HG03280 (cell line): Measurements from ENCODE around the gene SIRT6.
"Not testable (repeated sequence)": the region's sequence is repeated elsewhere in the genome, so short reads cannot be mapped to it uniquely, and the experiment has no call there.

Experiments used
- ATAC-seq: cut with Tn5 transposase; IDR thresholded peaks from one replicate; pipeline ENCODE4 v1.9.1; 2021; ENCODE audit warnings: mild to moderate bottlenecking, moderate library complexity; ENCODE audit not compliant: unreplicated experiment

The SIRT6 gene

DNA sequence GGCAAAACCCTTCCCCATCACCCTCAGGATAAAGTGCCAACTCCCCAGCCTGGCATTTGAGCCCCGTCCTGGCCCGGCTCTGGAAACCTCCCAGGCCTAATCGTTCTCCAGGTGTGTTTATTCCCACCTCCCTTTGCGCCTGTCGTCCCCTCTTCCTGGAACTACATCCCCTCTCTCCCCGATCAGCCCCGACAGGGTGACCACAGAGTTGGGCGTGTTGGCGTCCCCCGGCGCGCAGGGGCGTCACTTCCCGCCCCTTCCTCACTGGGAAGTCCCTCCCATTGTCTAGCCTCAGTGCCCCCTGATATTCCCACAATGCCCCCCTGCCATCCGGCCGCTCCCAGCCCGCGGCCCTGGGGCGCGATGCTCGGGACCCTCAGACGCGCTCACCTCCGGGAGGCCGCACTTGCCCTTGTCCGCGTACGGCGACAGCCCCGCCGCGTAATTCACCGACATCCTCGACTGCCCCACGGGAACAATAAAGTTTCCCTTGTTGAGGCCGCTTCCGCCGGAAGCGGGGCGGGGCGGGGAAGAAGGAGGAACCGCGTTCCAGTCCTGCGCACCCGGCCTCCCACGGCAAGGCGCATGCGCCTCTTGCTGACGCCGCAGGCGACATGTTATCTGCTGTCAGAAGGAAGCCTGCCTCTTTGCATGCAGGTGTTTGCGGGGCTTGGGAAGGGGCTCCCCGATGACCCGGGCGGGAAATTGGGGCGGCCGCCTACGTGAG is at the start of gene SIRT6, which contains the start of gene ANKRD24:
Gene SIRT6, minus strand, starts transcription at position 480 of the 727 bp plus-strand sequence. Its CDS starts 24 bp downstream, at position 456.
Gene ANKRD24, plus strand, starts transcription at position 606 of the 727 bp plus-strand sequence. CDS start 3,737 bp downstream, outside the sequence.
- ATAC-seq = peak; percentile 60

DNA sequence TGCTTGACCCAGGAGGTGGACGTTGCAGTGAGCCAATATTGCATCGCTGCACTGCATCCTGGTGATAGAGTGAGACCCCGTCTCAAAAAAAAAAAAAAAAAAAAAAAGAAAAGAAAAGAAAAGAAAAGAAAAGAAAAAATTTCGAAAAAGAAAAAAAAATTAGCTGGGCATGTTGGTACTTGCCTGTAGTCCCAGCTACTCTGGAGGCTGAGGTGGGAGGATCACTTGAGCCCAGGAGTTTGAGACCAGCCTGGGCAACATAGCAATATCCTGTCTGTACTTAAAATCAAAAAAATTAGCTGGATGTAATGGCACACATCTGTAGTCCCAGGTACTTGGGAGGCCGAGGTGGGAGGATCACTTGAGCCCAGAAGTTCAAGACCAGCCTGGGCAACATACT is 49.8 kb upstream of the SIRT6 start:
- ATAC-seq = not testable (repeated sequence)

DNA sequence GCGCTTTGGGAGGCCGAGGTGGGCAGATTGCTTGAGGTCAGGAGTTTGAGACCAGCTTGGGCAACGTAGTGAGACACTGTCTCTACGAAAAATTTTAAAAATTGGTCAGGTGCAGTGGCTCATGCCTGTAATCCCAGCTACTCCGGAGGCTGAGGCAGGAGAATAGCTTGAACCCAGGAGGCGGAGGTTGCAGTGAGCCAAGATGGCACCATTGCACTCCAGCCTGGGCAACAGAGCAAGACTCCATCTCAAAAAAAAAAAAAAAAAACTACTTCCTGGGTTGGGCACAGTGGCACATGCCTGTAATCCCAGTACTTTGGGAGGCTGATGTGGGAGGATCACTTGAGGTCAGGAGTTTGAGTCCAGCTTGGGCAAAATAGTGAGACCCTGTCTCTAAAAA is 49.2 kb upstream of the SIRT6 start:
- not testable (repeated sequence) for ATAC-seq

DNA sequence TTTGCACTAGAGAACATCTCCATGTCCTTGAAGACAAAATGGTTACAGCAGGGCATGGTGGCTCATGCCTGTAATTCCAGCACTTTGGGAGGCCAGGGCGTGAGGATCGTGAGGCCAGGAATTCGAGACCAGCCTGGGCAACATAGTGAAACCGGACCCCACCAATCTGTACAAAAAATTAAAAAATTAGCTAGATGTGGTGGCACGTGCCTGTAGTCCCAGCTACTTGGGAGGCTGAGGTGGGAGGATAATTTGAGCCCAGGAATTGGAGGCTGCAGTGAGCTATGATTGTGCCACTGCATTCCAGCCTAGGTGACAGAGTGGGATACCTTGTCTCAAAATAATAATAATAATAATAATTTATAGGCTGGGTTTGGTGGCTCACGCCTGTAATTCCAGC is 47.9 kb upstream of the SIRT6 start:
- not testable (repeated sequence) for ATAC-seq

DNA sequence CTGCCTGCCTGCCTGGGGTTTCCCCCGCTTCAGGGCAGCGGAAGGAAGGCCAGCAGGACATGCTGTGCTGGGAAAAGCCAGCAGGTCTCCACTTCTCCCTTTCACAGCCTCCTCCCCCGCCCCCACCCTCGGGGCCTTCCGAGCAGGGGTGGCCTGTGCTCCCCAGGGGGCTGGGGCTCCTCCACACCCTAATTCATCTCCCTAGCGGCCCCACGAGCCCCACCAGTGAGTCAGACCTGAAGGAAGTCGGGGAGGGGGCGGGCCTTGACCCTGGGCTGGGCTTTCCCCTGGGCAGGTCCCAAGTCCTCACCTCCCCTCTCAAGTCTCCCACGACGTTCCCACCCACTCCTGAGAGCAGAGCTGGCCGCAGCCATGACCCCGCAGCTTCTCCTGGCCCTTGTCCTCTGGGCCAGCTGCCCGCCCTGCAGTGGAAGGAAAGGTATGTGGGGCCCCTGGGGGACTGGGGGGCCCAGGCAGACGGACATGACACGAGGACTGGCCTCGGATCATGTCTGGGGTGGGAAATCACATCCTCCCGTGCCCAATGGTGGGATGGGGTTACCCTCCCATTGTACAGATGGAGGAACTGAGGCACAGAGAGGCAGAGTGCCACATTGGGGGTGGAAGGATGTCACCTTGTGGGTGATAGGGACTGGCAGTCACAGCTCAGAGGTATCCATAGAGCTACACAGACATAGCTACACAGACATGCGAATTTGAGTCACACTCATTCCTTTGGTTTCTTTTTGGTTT is 47.0 kb upstream of the SIRT6 start, which contains the start of gene EBI3:
Gene EBI3, plus strand, starts transcription at position 345 of the 753 bp plus-strand sequence. Its CDS starts 28 bp downstream, at position 373.
- ATAC-seq = no peak

DNA sequence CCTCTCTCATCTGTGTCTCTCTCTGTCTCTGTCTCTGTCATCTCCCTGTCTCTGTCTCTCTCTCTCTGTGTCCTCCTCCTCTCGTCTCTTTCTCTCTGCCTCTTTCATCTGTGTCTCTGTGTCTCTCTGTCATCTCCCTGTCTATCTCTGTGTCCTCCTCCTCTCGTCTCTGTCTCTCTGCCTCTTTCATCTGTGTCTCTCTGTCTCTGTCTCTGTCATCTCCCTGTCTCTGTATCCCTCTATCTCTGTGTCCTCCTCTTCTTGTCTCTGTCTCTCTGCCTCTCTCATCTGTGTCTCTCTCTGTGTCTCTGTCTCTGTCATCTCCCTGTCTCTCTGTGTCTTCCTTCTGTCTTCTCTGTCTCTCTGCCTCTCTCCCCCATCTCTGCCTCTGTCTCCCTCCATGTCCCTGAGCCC is 46.4 kb upstream of the SIRT6 start:
- no peak for ATAC-seq

DNA sequence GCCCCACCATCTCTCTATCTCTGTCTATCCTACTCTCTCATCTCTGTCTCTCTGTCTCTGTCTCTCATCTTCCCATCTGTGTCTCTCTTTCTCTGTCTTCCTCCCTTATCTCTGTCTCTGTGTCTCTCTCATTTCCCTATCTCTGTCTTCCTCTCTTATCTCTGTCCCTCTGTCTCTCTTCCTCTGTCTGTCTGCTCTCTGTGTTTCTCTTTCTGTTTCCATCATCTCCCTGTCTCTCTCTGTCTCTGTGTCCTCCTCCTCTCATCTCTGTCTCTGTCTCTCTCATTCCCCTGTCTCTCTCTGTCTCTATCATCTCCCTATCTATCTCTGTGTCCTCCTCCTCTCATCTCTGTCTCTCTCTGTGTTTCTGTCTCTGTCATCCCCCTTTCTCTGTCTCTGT is 45.4 kb upstream of the SIRT6 start:
- no peak for ATAC-seq

DNA sequence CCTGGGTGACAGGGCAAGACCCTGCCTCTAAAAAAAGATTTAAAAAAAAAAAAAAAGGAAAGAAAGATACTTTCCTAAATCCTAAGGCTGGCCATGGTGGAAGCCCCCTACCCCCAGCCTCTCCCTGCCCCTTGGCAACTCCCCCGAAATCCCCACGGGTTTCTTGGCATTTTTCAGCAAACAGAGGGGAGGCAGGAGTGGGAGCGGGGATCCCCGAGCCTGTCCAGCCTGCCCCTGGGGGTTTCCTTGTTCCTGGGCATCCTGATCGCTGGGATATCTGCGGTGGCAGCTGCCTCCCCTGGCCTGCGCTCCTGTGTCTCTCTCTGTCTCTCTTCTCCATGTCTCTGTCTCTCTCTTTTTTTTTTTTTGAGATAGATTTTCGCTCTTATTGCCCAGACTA is 43.5 kb upstream of the SIRT6 start:
- no peak for ATAC-seq

DNA sequence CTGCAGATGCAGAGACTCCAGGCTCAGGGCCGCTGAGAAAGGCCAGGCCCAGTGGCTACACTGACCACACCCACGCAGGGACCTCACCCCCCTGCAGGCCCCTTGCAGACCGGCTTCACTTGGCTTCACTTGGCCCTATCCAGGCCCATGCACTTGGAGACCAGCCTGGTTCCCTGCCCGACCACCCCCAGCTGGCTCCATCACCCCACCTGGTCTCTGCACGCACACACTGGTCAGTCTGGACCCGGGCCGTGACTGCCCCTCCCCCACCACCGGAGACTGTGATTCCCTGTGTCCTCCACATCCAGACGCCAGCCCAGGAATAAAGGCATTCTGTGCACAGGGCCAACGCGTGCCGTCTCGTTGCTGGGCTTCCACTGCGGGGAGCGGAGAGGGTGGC is 42.1 kb upstream of the SIRT6 start:
- no peak for ATAC-seq

DNA sequence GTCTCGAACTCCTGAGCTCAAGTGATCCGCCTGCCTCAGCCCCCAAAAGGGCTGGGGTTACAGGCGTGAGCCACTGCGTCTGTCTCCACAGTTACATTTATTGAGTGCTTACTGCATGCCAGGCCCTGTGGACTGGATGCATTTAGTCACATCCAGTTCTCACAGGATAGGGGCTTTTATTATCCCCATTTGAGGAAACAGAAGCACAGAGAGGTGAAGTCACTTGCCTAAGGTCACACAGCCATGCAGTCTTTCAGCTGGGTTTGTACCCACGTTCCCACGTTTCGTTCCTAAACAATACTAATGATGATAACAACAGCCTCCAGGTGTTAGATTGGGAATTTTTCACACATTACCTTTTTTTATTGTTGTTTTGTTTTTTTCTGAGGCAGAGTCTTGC is 37.8 kb upstream of the SIRT6 start:
- no peak for ATAC-seq

DNA sequence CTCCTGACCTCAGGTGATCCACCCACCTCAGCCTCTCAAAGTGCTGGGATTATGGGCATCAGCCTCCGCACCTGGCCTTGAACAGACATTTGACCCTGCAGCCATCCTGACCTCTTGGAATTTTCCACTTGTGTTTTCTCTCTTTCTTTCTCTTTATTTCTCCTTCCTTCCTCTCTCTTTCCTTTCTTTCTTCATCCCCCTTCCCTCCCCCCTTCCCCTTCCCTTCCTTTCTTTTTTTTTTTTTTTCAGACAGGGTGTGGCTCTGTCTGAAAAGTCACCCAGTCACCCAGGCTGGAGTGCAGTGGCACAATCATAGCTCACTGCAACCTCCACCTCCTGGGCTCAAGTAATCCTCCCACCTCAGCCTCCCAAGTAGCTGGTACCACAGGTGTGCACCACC is 36.2 kb upstream of the SIRT6 start:
- not testable (repeated sequence) for ATAC-seq

DNA sequence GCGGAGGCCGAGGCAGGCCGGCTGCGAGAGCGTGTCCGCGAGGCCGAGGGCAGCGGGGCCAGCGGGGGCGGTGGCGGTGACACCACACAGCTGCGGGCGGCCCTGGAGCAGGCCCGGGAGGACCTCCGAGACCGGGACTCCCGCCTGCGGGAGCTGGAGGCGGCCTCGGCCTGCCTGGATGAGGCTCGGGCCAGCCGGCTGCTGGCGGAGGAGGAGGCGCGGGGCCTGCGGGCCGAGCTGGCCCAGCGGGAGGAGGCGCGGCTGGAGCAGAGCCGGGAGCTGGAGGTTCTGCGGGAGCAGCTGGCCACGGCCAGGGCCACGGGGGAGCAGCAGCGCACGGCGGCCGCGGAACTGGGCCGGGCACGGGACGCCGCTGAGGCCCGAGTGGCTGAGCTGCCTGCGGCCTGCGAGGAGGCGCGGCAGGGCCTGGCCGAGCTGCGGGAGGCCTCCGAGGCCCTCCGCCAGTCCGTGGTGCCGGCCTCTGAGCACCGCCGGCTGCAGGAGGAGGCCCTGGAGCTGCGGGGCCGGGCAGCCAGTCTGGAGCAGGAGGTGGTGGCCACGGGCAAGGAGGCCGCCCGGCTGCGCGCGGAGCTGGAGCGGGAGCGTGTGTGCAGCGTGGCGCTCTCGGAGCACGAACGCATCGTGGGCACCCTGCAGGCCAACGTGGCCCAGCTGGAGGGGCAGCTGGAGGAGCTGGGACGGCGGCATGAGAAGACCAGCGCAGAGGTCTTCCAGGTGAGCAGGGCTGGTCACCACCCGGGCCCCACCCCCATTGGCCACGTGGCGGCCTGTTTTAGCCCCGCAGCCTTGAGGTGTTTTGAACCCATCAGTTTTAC is 35.3 kb upstream of the SIRT6 start:
- no peak for ATAC-seq

DNA sequence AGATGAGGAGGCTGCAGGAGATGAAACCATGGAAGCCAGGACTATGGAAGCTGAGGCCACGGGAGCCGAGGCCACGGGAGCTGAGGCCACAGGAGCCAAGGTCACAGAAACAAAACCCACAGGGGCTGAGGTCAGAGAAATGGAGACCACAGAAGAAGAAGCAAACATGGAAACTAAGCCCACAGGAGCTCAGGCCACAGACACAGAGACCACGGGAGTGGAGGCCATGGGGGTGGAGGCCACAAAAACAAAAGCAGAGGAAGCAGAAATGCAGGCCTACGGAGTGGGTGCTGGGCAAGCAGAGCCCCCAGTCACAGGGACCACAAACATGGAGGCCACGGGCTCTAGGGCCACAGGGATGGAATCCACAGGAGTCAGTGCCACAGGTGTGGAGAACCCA is 34.5 kb upstream of the SIRT6 start:
- no peak for ATAC-seq

DNA sequence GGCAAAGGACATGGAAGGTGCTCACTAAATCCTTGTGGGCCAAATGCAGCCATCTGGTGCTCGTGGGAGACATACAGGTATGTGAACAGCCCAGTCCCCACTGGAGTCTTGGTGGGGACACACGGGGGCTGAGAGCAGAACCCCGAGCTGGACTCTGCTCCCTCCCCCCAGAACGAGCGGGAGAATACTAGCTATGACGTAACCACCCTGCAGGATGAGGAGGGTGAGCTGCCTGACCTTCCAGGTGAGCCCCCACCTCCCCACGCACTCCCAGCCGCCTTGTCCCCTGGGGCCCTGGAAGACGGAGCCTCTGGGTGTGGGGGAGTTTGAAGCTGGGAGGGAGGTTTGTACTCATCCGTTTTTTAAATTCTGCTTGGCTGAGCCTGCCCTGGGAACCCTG is 33.4 kb upstream of the SIRT6 start:
- ATAC-seq = no peak

DNA sequence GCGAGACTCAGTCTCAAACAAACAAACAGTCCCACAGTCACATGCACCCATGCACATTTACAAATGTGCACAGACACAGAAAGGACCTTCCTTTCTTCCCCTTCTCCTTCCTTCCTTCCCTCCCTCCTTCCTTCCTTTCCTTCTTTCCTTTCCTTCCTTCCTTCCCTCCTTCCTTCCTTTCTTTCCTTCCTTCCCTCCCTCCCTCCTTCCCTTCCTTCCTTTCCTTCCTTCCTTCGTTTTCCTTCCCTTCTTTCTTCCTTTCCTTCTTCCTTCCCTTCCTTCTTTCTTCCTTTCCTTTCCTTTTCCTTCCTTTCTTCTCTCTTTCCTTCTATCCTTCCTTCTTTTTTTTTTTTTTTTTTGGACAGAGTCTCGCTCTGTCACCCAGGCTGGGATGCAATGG is 30.8 kb upstream of the SIRT6 start:
- no peak for ATAC-seq

DNA sequence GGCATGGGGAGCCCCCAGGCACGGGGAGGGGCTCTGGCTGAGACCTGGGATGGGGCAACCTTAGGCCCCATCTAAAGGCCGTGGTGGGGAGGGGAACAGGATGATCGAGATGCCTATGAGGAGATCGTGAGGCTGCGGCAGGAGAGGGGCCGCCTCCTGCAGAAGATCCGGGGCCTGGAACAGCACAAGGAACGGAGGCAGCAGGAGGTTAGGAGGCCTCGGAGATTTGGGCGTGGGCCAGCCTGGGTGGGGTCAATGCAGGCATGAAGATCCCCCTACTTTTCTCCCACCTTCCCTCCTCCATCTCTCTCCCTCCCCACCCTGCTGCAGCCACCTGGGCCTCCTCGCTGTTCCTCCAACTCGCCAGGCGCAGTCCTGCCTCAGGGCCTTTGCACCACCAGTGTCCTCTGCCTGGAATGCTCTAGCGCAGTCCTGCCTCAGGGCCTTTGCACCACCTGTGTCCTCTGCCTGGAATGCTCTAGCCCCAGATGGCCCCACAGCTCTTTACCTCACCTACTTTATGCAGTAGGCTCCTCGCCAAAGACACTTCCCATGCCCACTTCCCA is 27.9 kb upstream of the SIRT6 start:
- ATAC-seq = no peak

DNA sequence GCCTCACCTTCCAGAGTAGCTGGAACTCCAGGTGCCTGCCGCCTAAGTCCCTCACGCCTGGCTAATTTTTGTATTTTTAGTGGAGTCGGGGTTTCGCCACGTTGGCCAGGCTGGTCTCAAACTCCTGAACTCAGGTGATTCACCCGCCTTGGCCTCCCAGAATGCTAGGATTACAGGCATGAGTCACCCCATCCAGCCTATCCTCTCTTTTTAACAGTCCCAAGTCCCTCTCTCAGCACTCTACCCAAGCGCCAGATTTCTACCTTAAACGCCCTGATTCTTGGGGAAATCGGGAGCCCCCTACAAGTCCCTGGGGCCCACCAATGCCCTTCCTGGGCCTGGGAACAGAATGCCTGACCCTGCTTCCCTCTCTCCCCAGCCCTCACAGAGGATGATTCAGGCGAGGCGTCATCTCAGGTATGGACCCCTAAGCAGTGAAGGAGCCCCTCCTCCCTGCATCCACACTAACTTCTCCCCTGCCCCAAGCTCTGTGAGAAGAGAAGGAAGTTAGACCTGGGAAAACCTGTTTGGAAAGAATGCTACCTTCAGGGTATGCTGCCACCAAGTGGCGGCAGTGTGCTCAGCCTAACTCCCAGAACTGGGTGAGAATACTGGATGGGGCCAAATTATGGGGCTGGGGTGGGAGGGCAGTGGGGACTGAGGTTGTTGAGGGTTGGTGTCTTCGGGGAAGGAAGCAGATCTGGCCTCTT is 26.2 kb upstream of the SIRT6 start:
- ATAC-seq = no peak

DNA sequence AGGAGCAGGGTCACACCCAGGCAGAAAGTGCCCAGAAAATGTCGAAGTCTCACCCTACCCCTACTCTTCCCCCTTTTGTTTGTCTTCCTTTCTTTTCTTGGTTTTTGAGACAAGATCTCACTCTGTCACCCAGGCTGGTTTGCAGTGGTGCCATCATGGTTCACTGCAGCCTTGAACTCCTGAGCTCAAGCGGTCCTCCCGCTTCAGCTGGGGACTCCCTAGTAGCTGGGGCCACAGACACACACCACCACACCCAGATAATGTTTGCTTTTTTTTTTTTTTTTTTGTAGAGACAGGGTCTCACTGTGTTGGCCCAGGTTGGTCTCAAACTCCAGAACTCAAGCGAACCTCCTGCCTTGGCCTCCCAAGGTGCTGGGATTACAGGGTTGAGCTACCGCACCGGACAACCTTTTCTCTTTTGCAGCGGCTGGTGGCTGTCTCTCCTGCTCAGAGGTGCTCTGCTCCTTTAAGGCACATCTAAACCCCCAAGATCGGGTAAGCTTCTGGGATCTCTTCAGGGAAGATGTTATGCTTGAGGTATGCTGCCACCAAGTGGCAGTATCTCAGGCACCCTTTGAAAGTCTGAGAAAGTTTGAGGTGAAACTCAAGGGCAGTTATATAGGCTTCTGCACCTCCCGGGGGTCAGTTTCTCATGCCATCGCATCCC is 24.6 kb upstream of the SIRT6 start:
- ATAC-seq = no peak

DNA sequence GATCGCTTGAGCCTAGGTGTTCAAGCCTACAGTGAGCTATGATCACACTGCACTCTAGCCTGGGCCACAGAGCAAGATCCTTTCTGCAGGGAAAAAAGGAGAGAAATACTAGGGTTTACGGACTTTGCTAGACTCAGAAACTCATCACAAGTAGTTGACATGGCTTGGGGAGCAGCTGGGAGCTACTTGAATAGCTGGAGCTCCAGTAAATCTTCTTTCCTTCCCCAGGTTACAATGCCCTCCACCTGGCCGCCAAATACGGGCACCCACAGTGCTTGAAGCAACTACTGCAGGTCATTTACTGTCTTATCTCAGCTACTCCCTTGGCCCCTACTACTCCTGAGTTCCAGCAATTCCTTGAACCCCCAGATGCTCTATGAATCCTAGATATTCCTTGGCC is 19.4 kb upstream of the SIRT6 start:
- ATAC-seq = no peak
